Placental epithelial cell (primary cell): ENCODE results near the gene HSD17B14. TPM values are rescaled to one million over a fixed set of nuclear protein-coding genes. Genes with fewer than 3 reads are reported as not detected.

Experiments
- small RNA-seq: library from RNA; depleted of rRNA; stranded (forward); fragments of <200 nt; gene quantifications from one replicate; pipeline ENCODE3, GENCODE V24; 2012
- total RNA-seq: library from RNA; depleted of rRNA; stranded (reverse); fragments of >200 nt; gene quantifications from 2 replicates; pipeline ENCODE4 v1.2.3, GENCODE V29; 2012

Gene HSD17B14
- 3.8 and 20.4 TPM in 2 replicates for total RNA-seq

DNA sequence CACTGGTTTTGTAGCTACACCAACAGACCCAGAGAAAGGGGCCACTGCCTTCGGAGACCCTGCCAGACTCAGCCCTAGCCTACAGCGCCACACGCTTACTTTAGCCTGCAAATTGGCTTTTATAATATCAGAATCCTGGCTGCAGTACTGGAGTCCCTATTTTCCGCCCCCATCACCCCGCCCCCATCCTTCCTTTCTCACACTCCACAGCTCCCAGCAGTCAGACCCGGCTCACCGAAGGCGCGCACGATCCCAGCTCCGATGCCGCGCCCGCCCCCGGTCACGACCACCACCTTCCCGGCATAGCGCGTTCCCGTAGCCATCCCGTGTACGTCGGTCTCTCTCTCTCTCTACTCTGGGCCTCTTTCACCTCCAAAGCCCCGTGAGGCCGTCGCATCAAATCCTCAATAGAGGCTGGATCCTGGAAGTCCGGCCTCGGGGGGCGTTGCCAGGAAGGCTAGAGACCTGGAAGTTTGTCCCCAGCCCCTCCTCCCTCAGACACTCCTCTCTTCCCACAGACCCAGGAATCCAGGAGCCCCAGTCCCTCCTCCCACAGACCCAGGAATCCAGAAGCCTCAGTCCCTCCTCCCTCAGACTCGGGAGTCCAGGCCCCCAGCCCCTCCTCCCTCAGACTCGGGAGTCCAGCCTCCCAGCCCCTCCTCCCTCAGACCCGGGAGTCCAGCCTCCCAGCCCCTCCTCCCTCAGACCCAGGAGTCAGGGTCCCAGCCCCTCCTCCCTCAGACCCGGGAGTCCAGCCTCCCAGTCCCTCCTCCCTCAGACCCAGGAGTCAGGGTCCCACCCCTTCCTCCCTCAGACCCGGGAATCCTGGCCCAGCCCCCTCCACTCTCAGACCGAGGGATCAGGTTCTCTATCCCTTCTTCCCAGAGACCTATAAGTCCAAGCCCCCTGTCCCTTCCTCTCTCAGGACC, at the start of gene HSD17B14:
HSD17B14 (minus strand) TSS at position 403 of the 929 bp plus-strand sequence; CDS start at position 323, 80 bp downstream.

DNA sequence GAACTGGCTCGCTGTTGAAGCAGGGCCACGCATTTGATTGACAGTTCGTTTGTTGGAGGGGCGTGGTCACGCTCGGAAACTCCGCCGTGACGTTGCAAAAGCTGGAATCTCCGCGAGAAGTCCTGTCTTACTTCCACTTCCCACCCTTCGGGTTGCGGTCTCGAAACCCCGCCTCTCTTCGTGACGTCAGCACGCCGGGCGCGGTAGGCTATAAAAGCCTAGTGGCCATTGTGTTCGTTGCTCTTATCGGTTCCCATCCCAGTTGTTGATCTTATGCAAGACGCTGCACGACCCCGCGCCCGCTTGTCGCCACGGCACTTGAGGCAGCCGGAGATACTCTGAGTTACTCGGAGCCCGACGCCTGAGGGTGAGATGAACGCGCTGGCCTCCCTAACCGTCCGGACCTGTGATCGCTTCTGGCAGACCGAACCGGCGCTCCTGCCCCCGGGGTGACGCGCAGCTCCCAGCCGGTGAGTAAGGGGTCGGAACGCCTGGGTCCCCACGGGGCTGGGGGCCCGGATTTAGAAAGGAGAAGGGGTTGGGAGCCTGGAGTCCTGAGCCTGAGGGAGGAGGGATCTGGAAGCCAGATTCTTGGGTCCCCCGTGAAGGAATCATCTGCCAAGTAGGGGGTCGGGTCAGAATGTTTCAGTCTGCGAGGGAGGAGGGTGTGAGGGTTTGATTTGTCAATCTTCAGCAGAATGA, 36.0 kb upstream of the HSD17B14 start, which contains the start of gene PPP1R15A:
PPP1R15A (plus strand) TSS at position 240 of the 702 bp plus-strand sequence. CDS start 813 bp downstream, outside the sequence.

DNA sequence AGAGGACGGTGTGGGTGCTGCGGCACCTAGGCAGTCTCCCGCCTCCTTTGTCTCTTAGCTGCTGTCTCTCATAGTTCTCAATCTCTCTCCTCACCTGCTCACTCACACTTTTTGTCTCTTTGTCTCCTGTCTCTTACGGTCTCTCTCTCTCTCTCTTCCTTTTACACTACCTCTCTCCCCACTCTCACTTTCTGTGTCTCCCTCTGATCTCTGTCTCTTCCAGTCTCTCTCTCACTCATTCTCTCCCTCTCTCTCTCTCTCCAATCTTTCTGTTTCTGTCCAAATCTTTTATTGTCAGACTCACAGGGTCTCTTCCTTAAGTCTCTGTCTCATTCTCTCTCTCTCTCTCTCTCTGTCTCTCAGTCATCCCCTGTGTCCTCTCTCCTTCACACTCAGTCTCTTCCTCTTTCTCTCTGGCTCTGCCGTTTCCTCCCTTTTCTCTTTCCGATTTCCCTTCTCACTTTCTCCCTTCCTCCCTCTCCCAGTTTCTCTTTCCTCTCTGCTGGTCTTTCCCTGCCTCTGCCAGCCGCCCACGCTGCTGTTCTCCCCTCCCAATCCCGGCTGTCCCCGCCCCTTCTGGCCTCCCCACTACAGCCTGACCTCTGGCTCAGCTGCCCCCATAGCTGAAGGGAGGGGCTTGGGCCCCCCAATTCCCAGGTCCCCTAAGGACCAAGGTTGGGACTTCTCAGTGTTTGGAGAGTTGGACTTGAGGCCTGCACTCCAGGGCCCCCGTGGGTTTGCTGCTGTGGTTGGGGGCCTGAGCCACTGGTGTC, 32.0 kb upstream of the HSD17B14 start, which contains the start of gene PLEKHA4:
PLEKHA4 (minus strand) TSS at position 504 of the 773 bp plus-strand sequence. CDS start 997 bp downstream, outside the sequence.

Small RNAs within 50 kb of the gene (small RNA-seq; reads per million reads assigned to genes)
- not detected for gene RNU6-317P

Other genes with a start within 250 kb of the HSD17B14 start
- not detected in 2 replicates for gene SPACA4, start 229.7 kb downstream of the HSD17B14 start, total RNA-seq
- gene FAM83E, start 221.4 kb downstream of the HSD17B14 start, total RNA-seq = 0.43 and 1.2 TPM in 2 replicates
- 1,714 and 1,895 TPM in 2 replicates for gene RPL18, start 217.3 kb downstream of the HSD17B14 start, total RNA-seq
- 8.2 and 9.2 TPM in 2 replicates for gene SPHK2, start 217.0 kb downstream of the HSD17B14 start, total RNA-seq
- 2.1 and 5.5 TPM in 2 replicates for gene DBP, start 199.1 kb downstream of the HSD17B14 start, total RNA-seq
- 0.11 and 5.9 TPM in 2 replicates for gene CA11, start 190.3 kb downstream of the HSD17B14 start, total RNA-seq
- gene NTN5, start 163.5 kb downstream of the HSD17B14 start, total RNA-seq = 0.11 and 0.39 TPM in 2 replicates
- under 0.01 TPM in 1 of 2 replicates, not detected in the other for gene FUT2, start 140.5 kb downstream of the HSD17B14 start, total RNA-seq
- gene MAMSTR, start 116.8 kb downstream of the HSD17B14 start, total RNA-seq = 1.3 and 2.4 TPM in 2 replicates
- 2.7 and 4.2 TPM in 2 replicates for gene RASIP1, start 95.9 kb downstream of the HSD17B14 start, total RNA-seq
- gene IZUMO1, start 89.6 kb downstream of the HSD17B14 start, total RNA-seq = 0.39 TPM in 1 of 2 replicates, not detected in the other
- gene FUT1, start 83.8 kb downstream of the HSD17B14 start, total RNA-seq = 0.39 and 1.5 TPM in 2 replicates
- gene FGF21, start 81.0 kb downstream of the HSD17B14 start, total RNA-seq = 0.39 TPM in 1 of 2 replicates, not detected in the other
- gene BCAT2, start 25.5 kb downstream of the HSD17B14 start, total RNA-seq = 15.7 and 22.6 TPM in 2 replicates
- 1.2 and 3.9 TPM in 2 replicates for gene PLEKHA4, start 32.1 kb upstream of the HSD17B14 start, total RNA-seq
- 28.7 and 75.8 TPM in 2 replicates for gene PPP1R15A, start 35.9 kb upstream of the HSD17B14 start, total RNA-seq
- 0.22 and 0.79 TPM in 2 replicates for gene TULP2, start 62.3 kb upstream of the HSD17B14 start, total RNA-seq
- 169 and 326 TPM in 2 replicates for gene NUCB1, start 63.8 kb upstream of the HSD17B14 start, total RNA-seq
- 1.2 TPM in 1 of 2 replicates, not detected in the other for gene DHDH, start 97.2 kb upstream of the HSD17B14 start, total RNA-seq
- gene BAX, start 118.4 kb upstream of the HSD17B14 start, total RNA-seq = 41.6 and 99.3 TPM in 2 replicates
- gene FTL, start 128.8 kb upstream of the HSD17B14 start, total RNA-seq = 1,769 and 2,040 TPM in 2 replicates
- 66.0 and 128 TPM in 2 replicates for gene GYS1, start 156.8 kb upstream of the HSD17B14 start, total RNA-seq
- gene RUVBL2, start 157.4 kb upstream of the HSD17B14 start, total RNA-seq = 108 and 286 TPM in 2 replicates
- gene LHB, start 180.6 kb upstream of the HSD17B14 start, total RNA-seq = not detected in 2 replicates
- not detected in 2 replicates for gene CGB3, start 187.8 kb upstream of the HSD17B14 start, total RNA-seq
- gene CGB2, start 195.4 kb upstream of the HSD17B14 start, total RNA-seq = not detected in 2 replicates
- gene CGB1, start 200.4 kb upstream of the HSD17B14 start, total RNA-seq = not detected in 2 replicates
- gene CGB5, start 207.4 kb upstream of the HSD17B14 start, total RNA-seq = 0.39 TPM in 1 of 2 replicates, not detected in the other
- 0.39 and 2.3 TPM in 2 replicates for gene CGB8, start 212.6 kb upstream of the HSD17B14 start, total RNA-seq
- 2.2 and 4.7 TPM in 2 replicates for gene CGB7, start 221.3 kb upstream of the HSD17B14 start, total RNA-seq
- gene NTF4, start 228.3 kb upstream of the HSD17B14 start, total RNA-seq = 6.7 and 20.8 TPM in 2 replicates
- under 0.01 TPM in 1 of 2 replicates, not detected in the other for gene KCNA7, start 236.2 kb upstream of the HSD17B14 start, total RNA-seq
- 147 and 205 TPM in 2 replicates for gene SNRNP70, start 249.0 kb upstream of the HSD17B14 start, total RNA-seq